AG08396 (cell line): ENCODE results near the gene LIMS2.

Source experiments
- DNase-seq: peaks from one replicate; pipeline ENCODE4 v3.0.0; 2012; ENCODE audit warnings: low spot score, mixed read lengths

LIMS2 gene

GRCh38 chr2:127645395-127646291 lies 29.7 kb downstream of the LIMS2 start, which contains the start of gene GPR17:
Gene GPR17 (plus strand): TSS chr2:127646153. CDS start chr2:127650736, 4,583 bp downstream.
- no peak for DNase-seq

GRCh38 chr2:127645026-127645394 lies 30.3 kb downstream of the LIMS2 start:
- DNase-seq, result no peak

GRCh38 chr2:127644066-127645025 lies 31.0 kb downstream of the LIMS2 start:
- DNase-seq, result no peak

- DNase-seq, result no peak
Observed at GRCh38 chr2:127643439-127644065, 31.8 kb downstream of the LIMS2 start.

- no peak for DNase-seq
Observed at GRCh38 chr2:127642706-127643438, 32.5 kb downstream of the LIMS2 start.

- DNase-seq, result no peak
Observed at GRCh38 chr2:127641846-127642507, 33.4 kb downstream of the LIMS2 start.

- no peak for DNase-seq
Observed at GRCh38 chr2:127641133-127641532, 34.2 kb downstream of the LIMS2 start.

GRCh38 chr2:127640082-127641072 lies 35.0 kb downstream of the LIMS2 start:
- no peak for DNase-seq

- DNase-seq, result no peak
Observed at GRCh38 chr2:127639111-127639474, 36.2 kb downstream of the LIMS2 start.

GRCh38 chr2:127638361-127639110 lies 36.8 kb downstream of the LIMS2 start:
- peak; percentile 21 for DNase-seq

- DNase-seq, result peak; percentile 91
Observed at GRCh38 chr2:127637725-127638252, 37.5 kb downstream of the LIMS2 start.

- DNase-seq, result no peak
Observed at GRCh38 chr2:127637236-127637630, 38.1 kb downstream of the LIMS2 start.

GRCh38 chr2:127636248-127637235 lies 38.8 kb downstream of the LIMS2 start:
- DNase-seq, result no peak

GRCh38 chr2:127635380-127636237 lies 39.7 kb downstream of the LIMS2 start:
- DNase-seq, result no peak

GRCh38 chr2:127634626-127635379 lies 40.5 kb downstream of the LIMS2 start:
- DNase-seq, result no peak
